ENCODE data around the gene ACSS3. TPM values are rescaled to one million over a fixed set of nuclear protein-coding genes. Genes with fewer than 3 reads are reported as not detected.

ACSS3 gene
- total RNA-seq, 4 donors from 2014 or later, result 78.1 to 106 (median 83.8) TPM

GRCh38 chr12:81255456-81255855 lies 177.6 kb downstream of the ACSS3 start:
- WGBS, 2 donors, result 79 to 88% methylated on average over 7 of the region's 7 CpGs
- Histone ChIP-seq H3K4me1 (no peaks in the 10 kb centered on the region), H3K36me3 (no peaks in the 10 kb centered on the region), H3K9me3 (no peaks in the 10 kb centered on the region), H3K4me3 (no peak overlapping the region), H3K27ac (no peak overlapping the region), H3K27me3 (no peaks in the 10 kb centered on the region)
- TF ChIP-seq EP300 (IDR thresholded peaks at IDR 0.05) (no peak), POLR2A (IDR thresholded peaks at IDR 0.05) (no peak), CTCF (IDR thresholded peaks at IDR 0.05) (no peak)
- DNase-seq (ENCODE audit: low spot score in 2 of 2), result no peak

GRCh38 chr12:81255947-81256346 lies 178.1 kb downstream of the ACSS3 start:
- Histone ChIP-seq H3K4me1 (no peaks in the 10 kb centered on the region), H3K27me3 (no peaks in the 10 kb centered on the region), H3K4me3 (no peak overlapping the region), H3K27ac (no peak overlapping the region), H3K9me3 (no peaks in the 10 kb centered on the region), H3K36me3 (no peaks in the 10 kb centered on the region)
- no peak for DNase-seq (ENCODE audit: low spot score in 2 of 2)
- TF ChIP-seq POLR2A (IDR thresholded peaks at IDR 0.05) (no peak), EP300 (IDR thresholded peaks at IDR 0.05) (no peak), CTCF (IDR thresholded peaks at IDR 0.05) (no peak)
- 85 to 88% methylated on average over 2 of the region's 2 CpGs for WGBS, 2 donors

DNA sequence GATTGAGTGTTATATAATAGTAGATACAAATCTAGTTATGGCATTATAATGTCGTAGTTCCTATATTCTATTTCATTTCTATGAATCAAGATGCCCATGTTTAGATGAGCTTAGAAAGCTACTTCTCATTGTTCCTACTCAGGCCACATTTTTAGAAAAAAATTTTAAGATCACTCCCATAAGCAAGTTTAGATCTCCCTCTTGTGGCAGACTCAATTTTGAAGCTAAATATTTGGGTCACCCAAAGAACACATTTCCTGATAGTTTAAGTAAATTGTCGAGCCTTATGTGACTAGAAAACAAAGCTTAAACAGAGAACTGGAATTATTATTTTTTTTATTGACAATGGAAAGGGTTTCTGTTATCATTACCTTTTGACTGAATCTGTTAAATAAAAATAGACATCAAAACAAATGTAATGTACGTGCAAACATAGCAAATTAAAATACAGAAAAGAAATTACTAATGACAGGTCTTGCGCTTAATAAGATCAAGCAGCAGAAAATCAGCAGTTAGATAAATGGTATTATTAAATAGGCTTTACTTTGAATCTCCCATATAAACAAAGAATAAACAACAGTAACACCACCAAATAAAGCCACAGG lies 180.2 kb downstream of the ACSS3 start:
- no peaks in the 10 kb centered on the region for H3K9me3 ChIP-seq
- H3K27me3 ChIP-seq, result no peaks in the 10 kb centered on the region
- 53 to 56% methylated on average over 4 of the region's 4 CpGs for WGBS, 2 donors
- H3K4me3 ChIP-seq, result no peak overlapping the region
- H3K4me1 ChIP-seq, result no peaks in the 10 kb centered on the region
- no peaks in the 10 kb centered on the region for H3K36me3 ChIP-seq
- TF ChIP-seq CTCF (IDR thresholded peaks at IDR 0.05) (peak; percentile 23 to 56 (median 41)), POLR2A (IDR thresholded peaks at IDR 0.05) (no peak)
- no peak overlapping the region for H3K27ac ChIP-seq
- peak in 1 of 2 donors; percentile 19 for DNase-seq (ENCODE audit: low spot score in 2 of 2)

- Histone ChIP-seq H3K9me3 (no peaks in the 10 kb centered on the region), H3K36me3 (no peaks in the 10 kb centered on the region), H3K4me3 (no peak overlapping the region), H3K27ac (no peak overlapping the region), H3K27me3 (no peaks in the 10 kb centered on the region), H3K4me1 (no peaks in the 10 kb centered on the region)
- 89 to 91% methylated on average over 4 of the region's 4 CpGs for WGBS, 2 donors
- DNase-seq (ENCODE audit: low spot score in 2 of 2), result no peak
- TF ChIP-seq EP300 (IDR thresholded peaks at IDR 0.05), result no peak
- TF ChIP-seq POLR2A (IDR thresholded peaks at IDR 0.05), result no peak
- TF ChIP-seq CTCF (IDR thresholded peaks at IDR 0.05), result no peak
These were observed 181.5 kb downstream of the ACSS3 start for GRCh38 chr12:81259360-81259759.

DNA sequence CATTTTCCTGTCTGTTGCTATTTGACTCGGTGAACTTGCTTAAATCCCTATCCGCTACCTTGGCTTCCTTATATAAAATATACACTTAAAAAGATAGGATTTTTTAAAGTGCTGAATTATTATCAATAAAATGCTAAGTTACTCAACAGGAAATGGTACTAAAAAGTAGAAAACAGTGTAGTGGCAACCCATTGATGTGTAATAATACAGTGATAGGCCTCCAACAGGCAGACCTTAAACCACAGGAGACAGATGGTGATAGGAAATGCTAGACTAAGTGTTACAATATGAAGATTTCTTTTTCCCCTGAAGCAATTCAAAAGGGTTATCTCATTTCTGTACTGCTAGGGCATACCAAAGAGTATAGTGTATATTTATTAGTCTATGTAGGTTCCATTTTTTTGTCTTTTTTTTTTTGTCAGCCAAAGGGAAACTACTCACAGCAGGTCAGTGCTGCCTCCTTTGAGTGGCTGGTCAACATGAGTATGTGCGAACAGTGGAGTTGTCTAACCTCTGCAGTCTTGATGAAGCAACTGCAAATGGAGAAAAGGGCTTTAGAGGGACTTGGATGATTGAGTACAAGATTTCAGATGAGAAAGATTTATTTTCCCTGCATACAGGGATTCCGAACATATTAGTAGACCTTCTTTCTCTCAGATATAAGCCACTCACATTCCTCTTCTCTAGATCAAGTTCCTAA lies 183.8 kb downstream of the ACSS3 start:
- Histone ChIP-seq H3K27ac (no peak overlapping the region), H3K36me3 (no peaks in the 10 kb centered on the region), H3K4me1 (no peaks in the 10 kb centered on the region), H3K27me3 (no peaks in the 10 kb centered on the region), H3K4me3 (no peak overlapping the region), H3K9me3 (no peaks in the 10 kb centered on the region)
- DNase-seq (ENCODE audit: low spot score in 2 of 2), result no peak
- WGBS, 2 donors, result 68 to 95% methylated on average over 4 of the region's 4 CpGs
- TF ChIP-seq EP300 (IDR thresholded peaks at IDR 0.05) (no peak), CTCF (IDR thresholded peaks at IDR 0.05) (no peak), POLR2A (IDR thresholded peaks at IDR 0.05) (no peak)
